Neuronal stem cell (in vitro differentiated cells): ENCODE measurements around the gene ZNF423.

Source experiments
- DNase-seq: peaks from one replicate; pipeline ENCODE4 v3.0.0-alpha.2; 2013; ENCODE audit warnings: low spot score
- H2AFZ ChIP-seq: one replicate; pipeline ENCODE4 v1.6.1; 2013; ENCODE audit warnings: mild to moderate bottlenecking, low read length, inconsistent platforms
- H2AK5ac ChIP-seq: 2 replicates; pipeline ENCODE4 v1.6.1; 2013; ENCODE audit warnings: low read depth, mild to moderate bottlenecking, inconsistent platforms, low read length, moderate library complexity, mixed read lengths
- H2BK120ac ChIP-seq: 2 replicates; pipeline ENCODE4 v1.6.1; 2013; ENCODE audit warnings: low read depth, mild to moderate bottlenecking, inconsistent platforms, low read length, moderate library complexity, mixed read lengths
- H2BK12ac ChIP-seq: one replicate; pipeline ENCODE4 v1.6.1; 2013; ENCODE audit warnings: low read length, inconsistent platforms
- H2BK15ac ChIP-seq: 2 replicates; pipeline ENCODE4 v1.6.1; 2013; ENCODE audit warnings: mild to moderate bottlenecking, low read length, inconsistent platforms, mixed read lengths
- H2BK5ac ChIP-seq: one replicate; pipeline ENCODE4 v1.6.1; 2013; ENCODE audit warnings: inconsistent platforms, mild to moderate bottlenecking, low read length, moderate library complexity
- H3K14ac ChIP-seq: one replicate; pipeline ENCODE4 v1.6.1; 2013; ENCODE audit warnings: low read length, inconsistent platforms
- H3K18ac ChIP-seq: 2 replicates; pipeline ENCODE4 v1.6.1; 2013; ENCODE audit warnings: low read length, inconsistent platforms
- H3K23ac ChIP-seq: 2 replicates; pipeline ENCODE4 v1.6.1; 2013; ENCODE audit warnings: low read depth, mild to moderate bottlenecking, mixed read lengths, low read length, inconsistent platforms; ENCODE audit not compliant: poor library complexity
- H3K27ac ChIP-seq: replicated peaks from 3 replicates; pipeline ENCODE4 v1.5.1; 2013; ENCODE audit warnings: low read length, inconsistent platforms
- H3K27me3 ChIP-seq, 3 experiments: 2 replicates each; pipeline ENCODE4 v1.6.1; 2013; ENCODE audit warnings: low read length in 3 of 3, mild to moderate bottlenecking in 2 of 3, inconsistent platforms in 1 of 3, low read depth in 1 of 3, mixed read lengths in 1 of 3, moderate library complexity in 1 of 3; ENCODE audit not compliant: control insufficient read depth in 3 of 3, insufficient read depth in 3 of 3
- H3K36me3 ChIP-seq, 2 donors: replicated peaks in 1 of 2; 2 replicates each; pipeline ENCODE4 v1.6.1; 2013; ENCODE audit warnings: low read length in 2 of 2; ENCODE audit not compliant: control insufficient read depth in 2 of 2, insufficient read depth in 2 of 2
- H3K4ac ChIP-seq: 2 replicates; pipeline ENCODE4 v1.6.1; 2013; ENCODE audit warnings: inconsistent platforms, mild to moderate bottlenecking, low read length, moderate library complexity
- H3K4me1 ChIP-seq, 2 donors: 1 replicate in 1 of 2; 2 replicates in 1 of 2; pipeline ENCODE4 v1.6.1; 2013; ENCODE audit warnings: low read length in 2 of 2, low read depth in 1 of 2; ENCODE audit not compliant: control insufficient read depth in 2 of 2, insufficient read depth in 1 of 2
- H3K4me2 ChIP-seq: one replicate; pipeline ENCODE4 v1.6.1; 2013; ENCODE audit warnings: mild to moderate bottlenecking, low read length, inconsistent platforms; ENCODE audit not compliant: insufficient read depth, poor library complexity, severe bottlenecking
- H3K4me3 ChIP-seq, 2 donors: 2 replicates each; pipeline ENCODE4 v1.5.1; 2013; ENCODE audit warnings: low read length in 2 of 2, mild to moderate bottlenecking in 2 of 2, inconsistent platforms in 1 of 2, moderate library complexity in 1 of 2
- H3K79me1 ChIP-seq: one replicate; pipeline ENCODE4 v1.6.1; 2013; ENCODE audit warnings: low read depth, mild to moderate bottlenecking, inconsistent platforms, low read length, moderate library complexity
- H3K9ac ChIP-seq: one replicate; pipeline ENCODE4 v1.6.1; 2013; ENCODE audit warnings: mild to moderate bottlenecking, low read depth, low read length, inconsistent platforms; ENCODE audit not compliant: poor library complexity
- H3K9me3 ChIP-seq, 2 donors: replicated peaks in 1 of 2; 2 replicates each; pipeline versions ENCODE3 to v1.6.1; 2013; ENCODE audit warnings: low read length in 2 of 2, mild to moderate bottlenecking in 2 of 2, inconsistent platforms in 1 of 2, low read depth in 1 of 2, mixed read lengths in 1 of 2, moderate library complexity in 1 of 2; ENCODE audit not compliant: control insufficient read depth in 2 of 2, insufficient read depth in 1 of 2
- H4K8ac ChIP-seq: one replicate; pipeline ENCODE4 v1.6.1; 2013; ENCODE audit warnings: low read depth, mild to moderate bottlenecking, inconsistent platforms, low read length, moderate library complexity
- H4K91ac ChIP-seq: one replicate; pipeline ENCODE4 v1.6.1; 2013; ENCODE audit warnings: low read length, low read depth, mild to moderate bottlenecking, inconsistent platforms; ENCODE audit not compliant: poor library complexity
- WGBS, 2 donors: extraction: QIAGEN DNeasy Blood & Tissue Kit; methylation state at CpG; one replicate each; pipeline ENCODE4 v1.1.7; 2013; ENCODE audit warnings: missing lambda C conversion rate in 2 of 2, mixed read lengths in 1 of 2; ENCODE audit not compliant: insufficient read length in 2 of 2, insufficient replicate concordance in 1 of 2; ENCODE audit errors: extremely low coverage in 2 of 2; 5-methylcytosine and 5-hydroxymethylcytosine counted together

ZNF423 gene

GRCh38 chr16:49785970-49786369 is 69.9 kb downstream of the ZNF423 start:
- Histone ChIP-seq H2BK15ac (no peak overlapping the region), H3K4me3 (no peak overlapping the region), H3K4me2 (no peak overlapping the region), H2BK12ac (no peak overlapping the region), H3K36me3 (peaks cover 11 to 81% of the 10 kb centered on the region in 2 donors), H4K91ac (no peak overlapping the region), H3K4me1 (peaks cover 2 to 22% of the 10 kb centered on the region in 2 donors), H2AK5ac (no peak overlapping the region), H3K27me3 (no peaks in the 10 kb centered on the region), H3K23ac (no peak overlapping the region), H3K9ac (no peak overlapping the region), H4K8ac (no peak overlapping the region), H2BK5ac (no peak overlapping the region), H3K27ac (no peak overlapping the region), H3K18ac (no peak overlapping the region), H3K79me1 (peaks cover 7% of the 10 kb centered on the region), H3K14ac (peak overlapping the region; percentile 67), H3K9me3 (no peaks in the 10 kb centered on the region), H2AFZ (no peak overlapping the region), H3K4ac (no peak overlapping the region), H2BK120ac (no peak overlapping the region)
- no CpG with 5 or more reads among the region's 11 CpGs for WGBS, 2 donors
- DNase-seq: no peak

DNA sequence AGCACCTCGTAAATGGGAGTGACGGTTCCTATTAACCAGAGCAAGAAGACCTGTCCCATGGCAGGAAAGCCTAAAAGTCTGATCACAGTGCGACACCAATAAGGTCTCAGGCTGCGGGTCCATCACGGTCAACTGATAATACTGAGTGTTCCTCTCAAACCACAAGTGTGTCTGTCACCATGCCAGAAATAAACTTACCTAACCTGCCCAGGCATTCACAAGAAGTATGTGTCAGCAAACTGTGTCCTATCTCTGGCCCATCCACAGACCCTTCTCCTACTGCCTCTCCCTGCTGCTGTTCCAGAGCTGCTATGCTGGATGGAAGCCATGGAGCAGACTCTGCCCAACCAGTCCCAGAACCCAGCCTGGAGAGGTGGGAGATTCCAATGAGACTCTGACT is 73.5 kb downstream of the ZNF423 start:
- Histone ChIP-seq H3K9ac (no peak overlapping the region), H3K79me1 (peaks cover 10% of the 10 kb centered on the region), H3K4ac (no peak overlapping the region), H2AK5ac (no peak overlapping the region), H2BK5ac (no peak overlapping the region), H2BK120ac (no peak overlapping the region), H2BK12ac (no peak overlapping the region), H4K8ac (no peak overlapping the region), H3K36me3 (peaks cover 9 to 56% of the 10 kb centered on the region in 2 donors), H3K4me2 (no peak overlapping the region), H3K4me1 (peaks cover 2 to 18% of the 10 kb centered on the region in 2 donors), H4K91ac (no peak overlapping the region), H2AFZ (no peak overlapping the region), H3K27me3 (no peaks in the 10 kb centered on the region), H3K18ac (no peak overlapping the region), H3K4me3 (no peak overlapping the region), H2BK15ac (no peak overlapping the region), H3K9me3 (no peaks in the 10 kb centered on the region), H3K14ac (no peak overlapping the region), H3K23ac (no peak overlapping the region), H3K27ac (no peak overlapping the region)
- DNase-seq: no peak
- no CpG with 5 or more reads among the region's 5 CpGs for WGBS, 2 donors

GRCh38 chr16:49781401-49781800 is 74.5 kb downstream of the ZNF423 start:
- no peaks in the 10 kb centered on the region for H3K27me3 ChIP-seq
- H4K8ac ChIP-seq: no peak overlapping the region
- no peak overlapping the region for H3K23ac ChIP-seq
- H3K79me1 ChIP-seq: peaks cover 10% of the 10 kb centered on the region
- DNase-seq: no peak
- H2BK15ac ChIP-seq: no peak overlapping the region
- H3K4me1 ChIP-seq: peaks cover 9 to 24% of the 10 kb centered on the region in 2 donors
- no peak overlapping the region for H2AK5ac ChIP-seq
- peaks cover 10 to 52% of the 10 kb centered on the region in 2 donors for H3K36me3 ChIP-seq
- H2BK120ac ChIP-seq: no peak overlapping the region
- H3K18ac ChIP-seq: no peak overlapping the region
- H3K4me3 ChIP-seq: no peak overlapping the region
- no peak overlapping the region for H2BK5ac ChIP-seq
- no peak overlapping the region for H3K4ac ChIP-seq
- WGBS, 2 donors: no CpG with 5 or more reads among the region's 14 CpGs
- no peak overlapping the region for H3K27ac ChIP-seq
- no peaks in the 10 kb centered on the region for H3K9me3 ChIP-seq
- no peak overlapping the region for H2BK12ac ChIP-seq
- no peak overlapping the region for H2AFZ ChIP-seq
- H3K9ac ChIP-seq: no peak overlapping the region
- no peak overlapping the region for H3K14ac ChIP-seq
- H4K91ac ChIP-seq: no peak overlapping the region
- H3K4me2 ChIP-seq: no peak overlapping the region

DNA sequence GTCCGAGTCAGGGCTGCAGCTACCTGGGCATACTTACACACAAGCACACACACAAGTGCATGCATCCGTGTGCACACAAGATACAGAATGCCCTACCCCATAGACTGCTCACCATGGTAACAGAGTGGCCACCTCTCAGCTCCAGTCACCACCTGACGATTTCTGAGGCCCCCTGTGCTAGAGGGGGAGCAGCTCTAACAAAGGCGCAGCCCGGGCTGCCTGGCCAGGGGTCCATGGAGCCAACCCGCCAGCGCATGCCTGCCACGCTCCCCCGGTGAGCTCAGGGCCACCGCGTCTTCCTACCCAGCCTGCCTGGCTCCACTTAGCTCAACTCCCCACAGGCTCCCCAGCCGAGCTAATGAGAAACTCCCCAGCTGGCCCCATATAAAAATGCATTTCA is 75.5 kb downstream of the ZNF423 start:
- no peak for DNase-seq
- Histone ChIP-seq H2BK5ac (no peak overlapping the region), H3K9me3 (no peaks in the 10 kb centered on the region), H3K4me1 (peaks cover 19 to 33% of the 10 kb centered on the region in 2 donors), H2AK5ac (no peak overlapping the region), H3K9ac (no peak overlapping the region), H3K36me3 (peaks cover 8 to 42% of the 10 kb centered on the region in 2 donors), H3K27me3 (no peaks in the 10 kb centered on the region), H3K23ac (peak overlapping the region; percentile 39), H4K8ac (no peak overlapping the region), H3K18ac (peak overlapping the region; percentile 40), H4K91ac (no peak overlapping the region), H3K4ac (no peak overlapping the region), H2AFZ (no peak overlapping the region), H2BK12ac (no peak overlapping the region), H3K27ac (no peak overlapping the region), H2BK15ac (no peak overlapping the region), H3K79me1 (peaks cover 10% of the 10 kb centered on the region), H3K4me3 (no peak overlapping the region), H3K4me2 (no peak overlapping the region), H2BK120ac (no peak overlapping the region), H3K14ac (peak overlapping the region; percentile 27)
- WGBS, 2 donors: no CpG with 5 or more reads among the region's 12 CpGs
